K562 (cell line): ENCODE data around the gene VPREB1. TPM values are rescaled to one million over a fixed set of nuclear protein-coding genes. Genes with fewer than 3 reads are reported as not detected.

Source experiments
- CHD4 ChIP-seq: fragments of 200-600 bp; sonication (generic); IDR thresholded peaks from 3 replicates; pipeline ENCODE4 v1.6.1; 2012; ENCODE audit warnings: low read depth, mild to moderate bottlenecking, mixed read lengths, low read length, inconsistent platforms; ENCODE audit not compliant: insufficient read depth, insufficient replicate concordance, poor library complexity, severe bottlenecking
- HDAC2 ChIP-seq: fragments of 450-650 bp; IDR thresholded peaks from 2 replicates; pipeline ENCODE4 v1.6.1; 2016; ENCODE audit warnings: mild to moderate bottlenecking
- HMGN3 ChIP-seq: IDR thresholded peaks from 2 replicates; pipeline ENCODE4 v1.6.1; 2011; ENCODE audit warnings: borderline replicate concordance, low read depth, mild to moderate bottlenecking, mixed read lengths, low read length; ENCODE audit not compliant: insufficient read length; ENCODE audit errors: extremely low read depth
- IRF1 ChIP-seq: sonication (generic); formaldehyde crosslinking; IDR thresholded peaks from 2 replicates; pipeline ENCODE4 v1.8.0; 2022; ENCODE audit warnings: missing genetic modification reagents, mild to moderate bottlenecking, borderline replicate concordance
- MGA ChIP-seq: fragments of 450-650 bp; IDR thresholded peaks from 2 replicates; pipeline ENCODE4 v1.6.1; 2016; ENCODE audit warnings: mild to moderate bottlenecking, moderate library complexity
- SMC3 ChIP-seq: conservative IDR thresholded peaks from 2 replicates; pipeline ENCODE4 v1.6.1; 2011; ENCODE audit warnings: low read depth, low read length, improper control_type of control experiment; ENCODE audit not compliant: insufficient read depth
- STAT6 ChIP-seq: sonication (generic); formaldehyde crosslinking; IDR thresholded peaks from 2 replicates; pipeline ENCODE4 v1.8.1; 2023; ENCODE audit warnings: mild to moderate bottlenecking, missing genetic modification reagents
- TOE1 ChIP-seq, 2 experiments: fragments of 450-650 bp in 1 of 2; sonication (generic) in 1 of 2; formaldehyde crosslinking in 1 of 2; IDR thresholded peaks; 2 replicates each; pipeline versions ENCODE4 v1.7.1 to v1.8.0; 2016 to 2022; ENCODE audit warnings: borderline replicate concordance in 2 of 2, mild to moderate bottlenecking in 2 of 2, antibody characterized with exemption in 1 of 2, inconsistent platforms in 1 of 2, low read depth in 1 of 2, missing genetic modification reagents in 1 of 2, moderate library complexity in 1 of 2
- polyA plus RNA-seq, 8 experiments: library from polyadenylated mRNA; depleted of rRNA in 4 of 8; stranded (reverse) in 5 of 8; unstranded in 3 of 8; fragments of >200 nt; fragmentation: Nextera tagmentation in 2 of 8; fragmentation: Illumina TruSeq in 1 of 8; extraction: Ambion mirVana in 2 of 8; extraction: Trizol in 1 of 8; gene quantifications; 2 replicates each; pipeline versions ENCODE4 v1.2.1 to v1.2.3, GENCODE V29; 2011 to 2014; ENCODE audit warnings: inconsistent platforms in 1 of 8, missing spikeins in 1 of 8
- total RNA-seq, 7 experiments: library from RNA; depleted of rRNA in 6 of 7; stranded (reverse); fragments of >200 nt in 6 of 7; fragmentation: Illumina TruSeq in 2 of 7; extraction: Trizol in 2 of 7; gene quantifications; 2 replicates each; pipeline versions ENCODE4 v1.2.1 to v1.2.3, GENCODE V29; 2011 to 2021; ENCODE audit warnings: low replicate concordance in 1 of 7

The VPREB1 gene
- total and polyA plus RNA-seq, 9 of the 15 experiments (the other 6 are each of a cell fraction or from before 2014, with no cell fraction given), result not detected

GRCh38 chr22:22195265-22196017 is 49.1 kb upstream of the VPREB1 start (continued):
- TF ChIP-seq MGA (no peak), HDAC2 (peak; percentile 94), STAT6 (peak; percentile 98), TOE1 (IDR thresholded peaks at IDR 0.05; ENCODE audit: borderline replicate concordance) (peak; percentile 85), TOE1 (CRISPR knock-in tag; IDR thresholded peaks at IDR 0.05; ENCODE audit: borderline replicate concordance, low read depth) (no peak), IRF1 (CRISPR knock-in tag) (peak; percentile 54; the same call in 1 of the 2 replicates), SMC3 (peak; percentile 100), HMGN3 (no peak), CHD4 (peak; percentile 56)
